K562 (cell line): Measurements from ENCODE around the gene EZH2. TPM values are rescaled to one million over a fixed set of nuclear protein-coding genes. Genes with fewer than 3 reads are reported as not detected.

Source experiments
- ATAC-seq: fragments of 200-7000 bp; cut with Tn5 transposase; 3 replicates; pipeline ENCODE4 v1.9.1; 2020; ENCODE audit warnings: moderate library complexity
- Bru-seq: library from RNA; stranded (reverse); fragments of 400-500 nt; gene quantifications from one replicate; lab custom pipeline; 2021; lab: Mats Ljungman, UMichigan
- BruChase-seq, 2 experiments: library from RNA; stranded (reverse); fragments of 400-500 nt; gene quantifications; one replicate each; lab custom pipeline; 2021; lab: Mats Ljungman, UMichigan
- BruUV-seq: library from RNA; stranded (reverse); fragments of 400-500 nt; replicated peaks from 2 replicates; lab custom pipeline; 2021; lab: Mats Ljungman, UMichigan
- CTCF ChIA-PET: fragments of 300-600 bp; formaldehyde crosslinking; extraction: SDS; loops from one replicate; lab custom pipeline; 2021; ENCODE audit warnings: low intra/inter-chr PET ratio; lab: Yijun Ruan, JAX
- POLR2A ChIA-PET: fragments of 300-600, 350-650 bp; sonication (Branson Sonifier 250); formaldehyde crosslinking; extraction: SDS; loops from one replicate; lab custom pipeline; 2021; ENCODE audit warnings: antibody characterized with exemption, inconsistent platforms; lab: Yijun Ruan, JAX
- DNase-seq, 4 experiments: peaks; one replicate each; pipeline versions ENCODE4 v3.0.0 to v3.0.0-alpha.2; 2011 to 2018; ENCODE audit warnings: low spot score in 3 of 4, mixed read lengths in 3 of 4; ENCODE audit errors: extremely low read depth in 1 of 4
- FAIRE-seq: peaks from 2 replicates; lab custom pipeline; 2011; peaks lifted over from hg19 to GRCh38; lab: Jason Lieb, UNC
- H2AFZ ChIP-seq: 2 replicates; pipeline ENCODE4 v1.6.0; 2011; ENCODE audit warnings: low read depth, low read length, control low read depth, inconsistent platforms
- H3K27ac ChIP-seq: fragments of 200-600 bp; 3 replicates; pipeline ENCODE4 v1.8.0; 2011; ENCODE audit warnings: low read depth, mild to moderate bottlenecking, control low read depth, inconsistent platforms, low read length, moderate library complexity, mixed read lengths; ENCODE audit errors: extremely low read depth
- H3K27me3 ChIP-seq, 2 experiments: fragments of 300-600 bp in 1 of 2; 2 replicates in 1 of 2; 3 replicates in 1 of 2; pipeline versions ENCODE4 v1.6.0 to v1.8.0; 2011; ENCODE audit warnings: inconsistent platforms in 2 of 2, low read length in 2 of 2, mild to moderate bottlenecking in 1 of 2, mixed read lengths in 1 of 2, moderate library complexity in 1 of 2; ENCODE audit not compliant: control insufficient read depth in 2 of 2, insufficient read depth in 2 of 2
- H3K36me3 ChIP-seq: fragments of 300-600 bp; 3 replicates; pipeline ENCODE4 v1.8.0; 2011; ENCODE audit warnings: mild to moderate bottlenecking, low read length, inconsistent platforms; ENCODE audit not compliant: control insufficient read depth, insufficient read depth
- H3K4me1 ChIP-seq, 2 experiments: fragments of 200-600 bp in 1 of 2; replicated peaks in 1 of 2; 2 replicates in 1 of 2; 3 replicates in 1 of 2; pipeline versions ENCODE4 v1.5.1 to v1.8.0; 2011; ENCODE audit warnings: inconsistent platforms in 2 of 2, low read length in 2 of 2, mild to moderate bottlenecking in 1 of 2, mixed read lengths in 1 of 2, moderate library complexity in 1 of 2; ENCODE audit not compliant: control insufficient read depth in 2 of 2, insufficient read depth in 2 of 2
- H3K4me2 ChIP-seq: 2 replicates; pipeline ENCODE4 v1.6.1; 2011; ENCODE audit warnings: low read length, control low read depth, inconsistent platforms, mixed read lengths; ENCODE audit not compliant: insufficient read depth
- H3K4me3 ChIP-seq: fragments of 200-600 bp; sonication (generic), shearing (Covaris generic); 2 replicates; pipeline ENCODE4 v1.5.1; 2016; ENCODE audit warnings: control low read depth, inconsistent platforms
- H3K79me2 ChIP-seq: fragments of 200-600 bp; 3 replicates; pipeline ENCODE4 v1.8.0; 2011; ENCODE audit warnings: low read length, inconsistent platforms; ENCODE audit not compliant: control insufficient read depth, insufficient read depth
- H3K9ac ChIP-seq, 2 experiments: 2 replicates each; pipeline versions ENCODE4 v1.6.0 to v1.6.1; 2011; ENCODE audit warnings: low read depth in 2 of 2, low read length in 2 of 2, control low read depth in 1 of 2, inconsistent platforms in 1 of 2, mild to moderate bottlenecking in 1 of 2, mixed read lengths in 1 of 2; ENCODE audit not compliant: insufficient read depth in 1 of 2
- H3K9me1 ChIP-seq: one replicate; pipeline ENCODE4 v1.6.0; 2011; ENCODE audit warnings: inconsistent platforms, mild to moderate bottlenecking, low read length, moderate library complexity; ENCODE audit not compliant: control insufficient read depth, insufficient read depth
- H3K9me3 ChIP-seq: replicated peaks from 2 replicates; pipeline ENCODE4 v1.5.1; 2011; ENCODE audit warnings: low read depth, low read length, inconsistent platforms; ENCODE audit not compliant: control insufficient read depth, insufficient read depth
- H4K20me1 ChIP-seq: replicated peaks from 2 replicates; pipeline ENCODE4 v1.6.1; 2011; ENCODE audit warnings: low read length, inconsistent platforms, mixed read lengths; ENCODE audit not compliant: control insufficient read depth, insufficient read depth
- FIP1L1 ChIP-seq: fragments of 200-400 bp; formaldehyde crosslinking; IDR thresholded peaks from 2 replicates; pipeline ENCODE4 v1.6.1; 2018; ENCODE audit warnings: mild to moderate bottlenecking, low read depth, low read length; ENCODE audit not compliant: poor library complexity, severe bottlenecking
- GABPA ChIP-seq: fragments of 200-800 bp; sonication (Bioruptor generic); conservative IDR thresholded peaks from 2 replicates; pipeline ENCODE4 v1.6.1; 2016; ENCODE audit warnings: low read depth, missing genetic modification characterization, missing compliant biosample characterization
- POLR2AphosphoS5 ChIP-seq: IDR thresholded peaks from 2 replicates; pipeline ENCODE4 v1.6.1; 2011; ENCODE audit warnings: mild to moderate bottlenecking, low read depth, low read length, moderate library complexity; ENCODE audit not compliant: control insufficient read depth, insufficient read depth
- PPARD ChIP-seq: fragments of 250-450 bp; sonication (Bioruptor Pico); IDR thresholded peaks from 2 replicates; pipeline ENCODE4 v1.8.0; 2022; ENCODE audit warnings: inconsistent platforms, mild to moderate bottlenecking, moderate library complexity
- ZNF175 ChIP-seq: fragments of 200-800 bp; sonication (Bioruptor generic); IDR thresholded peaks from 2 replicates; pipeline ENCODE4 v1.6.1; 2016; ENCODE audit warnings: low read depth, mild to moderate bottlenecking, missing genetic modification characterization, missing compliant biosample characterization
- WGBS: fragments of 100-300 bp; shearing (Covaris generic); methylation state at CpG from one replicate; pipeline ENCODE4 v1.1.6; 2016; ENCODE audit warnings: low coverage, mixed read lengths; ENCODE audit not compliant: insufficient coverage; ENCODE audit errors: missing lambda C conversion rate; 5-methylcytosine and 5-hydroxymethylcytosine counted together
- in situ Hi-C: fragments of 300-500 bp; cut with MboI; formaldehyde crosslinking; loops from 4 replicates; pipeline ENCODE4 v1.15.0; 2018; ENCODE audit warnings: inconsistent platforms, mixed read lengths
- intact Hi-C: fragments of 100-400 bp; cut with micrococcal nuclease; formaldehyde crosslinking; loops from 2 replicates; pipeline ENCODE4 v1.14.2; 2022
- long read RNA-seq, 3 experiments: library from polyadenylated mRNA in 2 of 3; library from RNA in 1 of 3; unstranded in 2 of 3; stranded (forward) in 1 of 3; transcript quantifications; one replicate each; pipeline ENCODE4 v2.0.0, GENCODE V29; 2019 to 2022
- polyA minus RNA-seq, 3 experiments: library from RNA; depleted of rRNA, polyadenylated mRNA; stranded (reverse); fragments of >200 nt; gene quantifications; 2 replicates each; pipeline ENCODE4 v1.2.3, GENCODE V29; 2011
- polyA plus RNA-seq, 8 experiments: library from polyadenylated mRNA; depleted of rRNA in 4 of 8; stranded (reverse) in 5 of 8; unstranded in 3 of 8; fragments of >200 nt; fragmentation: Nextera tagmentation in 2 of 8; fragmentation: Illumina TruSeq in 1 of 8; extraction: Ambion mirVana in 2 of 8; extraction: Trizol in 1 of 8; gene quantifications; 2 replicates each; pipeline versions ENCODE4 v1.2.1 to v1.2.3, GENCODE V29; 2011 to 2014; ENCODE audit warnings: inconsistent platforms in 1 of 8, missing spikeins in 1 of 8
- total RNA-seq, 7 experiments: library from RNA; depleted of rRNA in 6 of 7; stranded (reverse); fragments of >200 nt in 6 of 7; fragmentation: Illumina TruSeq in 2 of 7; extraction: Trizol in 2 of 7; gene quantifications; 2 replicates each; pipeline versions ENCODE4 v1.2.1 to v1.2.3, GENCODE V29; 2011 to 2021; ENCODE audit warnings: low replicate concordance in 1 of 7
- TF ChIP-seq, protein P1 (sequence below): sonication (generic); formaldehyde crosslinking; IDR thresholded peaks from 2 replicates; pipeline ENCODE4 v1.8.1; 2023; ENCODE audit warnings: missing genetic modification reagents, mild to moderate bottlenecking, borderline replicate concordance
- TF ChIP-seq, protein P2 (sequence below): fragments of 250-450 bp; sonication (Bioruptor Pico); IDR thresholded peaks from 2 replicates; pipeline ENCODE4 v1.9.0; 2021; ENCODE audit warnings: mild to moderate bottlenecking, inconsistent platforms

Gene EZH2
- 140 and 431 TPM in 2 replicates for total RNA-seq (2011; cell fraction: chromatin; rRNA removed; ENCODE audit: low replicate concordance)
- total RNA-seq (2011; cell fraction: nucleolus; rRNA removed) = 73.7 and 105 TPM in 2 replicates
- 141 and 150 TPM in 2 replicates for total RNA-seq (2011; cell fraction: nucleoplasm; rRNA removed)
- 93.8 and 109 TPM in 2 replicates for total RNA-seq (2014; rRNA removed)
- 98.6 and 116 TPM in 2 replicates for total RNA-seq (2014; rRNA removed; fragmentation: Illumina TruSeq; extraction: Trizol)
- 82.7 and 88.5 TPM in 2 replicates for total RNA-seq (2015; rRNA removed; fragmentation: Illumina TruSeq; extraction: Trizol)
- 109 and 118 TPM in 2 replicates for total RNA-seq (2021)
- polyA plus RNA-seq (2011; rRNA removed) = 172 and 175 TPM in 2 replicates
- polyA plus RNA-seq (2011; cell fraction: cytosol; rRNA removed) = 52.3 and 86.8 TPM in 2 replicates
- 308 and 479 TPM in 2 replicates for polyA plus RNA-seq (2011; cell fraction: nucleus; rRNA removed)
- 96.3 and 101 TPM in 2 replicates for polyA plus RNA-seq (2012)
- 146 and 170 TPM in 2 replicates for polyA plus RNA-seq (2014; fragmentation: Illumina TruSeq; extraction: Trizol)
- 10 to 100 TPM; 48.7 to 63.0 TPM for polyA plus RNA-seq (2014; fragmentation: Nextera tagmentation; extraction: Ambion mirVana)
- polyA plus RNA-seq (2014; rRNA removed) = 137 and 157 TPM in 2 replicates
- polyA minus RNA-seq (2011; rRNA and poly(A)+ RNA removed) = 123 and 134 TPM in 2 replicates
- 54.2 and 59.2 TPM in 2 replicates for polyA minus RNA-seq (2011; cell fraction: cytosol; rRNA and poly(A)+ RNA removed)
- 83.7 and 175 TPM in 2 replicates for polyA minus RNA-seq (2011; cell fraction: nucleus; rRNA and poly(A)+ RNA removed)
- percentile 97 among the genes with signal in this experiment for Bru-seq, nascent RNA
- percentile 99 among the genes with signal in this experiment for BruChase-seq, experiment 1, labeled RNA remaining after a 2-hour chase
- BruChase-seq, experiment 2, labeled RNA remaining after a 6-hour chase = percentile 99 among the genes with signal in this experiment
- long read RNA-seq, experiment 1, transcript EZH2-202 (19 exons, 2,477 nt) = minor isoform, 29 of 637 reads
- long read RNA-seq, experiment 1, transcript EZH2-208 (20 exons, 2,466 nt) = minor isoform, 48 of 637 reads
- long read RNA-seq, experiment 1, transcript EZH2-203 (20 exons, 2,591 nt) = major isoform, 100 of 637 reads
- long read RNA-seq, experiment 1, partial matches to known transcripts = 108 of 637 reads
- long read RNA-seq, experiment 1, other reads (novel, unspliced or antisense) = 343 of 637 reads
- long read RNA-seq, experiment 2, transcript EZH2-208 (20 exons, 2,466 nt) = minor isoform, 8 of 131 reads
- long read RNA-seq, experiment 2, transcript EZH2-203 (20 exons, 2,591 nt) = major isoform, 23 of 131 reads
- long read RNA-seq, experiment 2, partial matches to known transcripts = 50 of 131 reads
- long read RNA-seq, experiment 2, other reads (novel, unspliced or antisense) = 46 of 131 reads
- long read RNA-seq, experiment 3, transcript EZH2-203 (20 exons, 2,591 nt) = major isoform, 22 of 79 reads
- long read RNA-seq, experiment 3, transcript EZH2-210 (10 exons, 1,876 nt) = minor isoform, 7 of 79 reads
- long read RNA-seq, experiment 3, transcript EZH2-208 (20 exons, 2,466 nt) = minor isoform, 5 of 79 reads
- long read RNA-seq, experiment 3, partial matches to known transcripts = 23 of 79 reads
- long read RNA-seq, experiment 3, other reads (novel, unspliced or antisense) = 21 of 79 reads

DNA sequence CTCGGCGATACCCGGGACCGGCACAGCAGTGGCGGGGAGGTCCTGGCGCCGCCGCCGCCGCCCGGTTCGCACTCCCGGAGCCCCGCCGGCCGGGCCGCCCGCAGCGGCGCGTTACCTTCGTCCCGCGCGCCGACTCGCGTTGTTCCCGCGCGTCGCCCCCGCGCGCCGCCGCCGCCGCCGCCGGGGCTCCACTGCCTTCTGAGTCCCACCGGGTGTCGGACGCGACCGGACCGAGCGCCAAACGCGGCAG is at the start of gene EZH2:
TSS of gene EZH2 (minus strand) at position 243 of the 250 bp plus-strand sequence. CDS start 36,993 bp downstream, outside the sequence.
- no peak; the same call in 2 of the 3 replicates for ATAC-seq
- intact Hi-C loops = loop anchor here (1.0 to 5.0 kb wide), 3 partner anchors 57 to 185 kb away; partner anchors contain the start of gene CUL1
- peaks cover 62% of the 10 kb centered on the region for H3K79me2 ChIP-seq
- 0 out of 2 replicates have a peak, but pooled peaks have one; percentile 8 for TF ChIP-seq GABPA (tag)
- TF ChIP-seq, protein P1, sequence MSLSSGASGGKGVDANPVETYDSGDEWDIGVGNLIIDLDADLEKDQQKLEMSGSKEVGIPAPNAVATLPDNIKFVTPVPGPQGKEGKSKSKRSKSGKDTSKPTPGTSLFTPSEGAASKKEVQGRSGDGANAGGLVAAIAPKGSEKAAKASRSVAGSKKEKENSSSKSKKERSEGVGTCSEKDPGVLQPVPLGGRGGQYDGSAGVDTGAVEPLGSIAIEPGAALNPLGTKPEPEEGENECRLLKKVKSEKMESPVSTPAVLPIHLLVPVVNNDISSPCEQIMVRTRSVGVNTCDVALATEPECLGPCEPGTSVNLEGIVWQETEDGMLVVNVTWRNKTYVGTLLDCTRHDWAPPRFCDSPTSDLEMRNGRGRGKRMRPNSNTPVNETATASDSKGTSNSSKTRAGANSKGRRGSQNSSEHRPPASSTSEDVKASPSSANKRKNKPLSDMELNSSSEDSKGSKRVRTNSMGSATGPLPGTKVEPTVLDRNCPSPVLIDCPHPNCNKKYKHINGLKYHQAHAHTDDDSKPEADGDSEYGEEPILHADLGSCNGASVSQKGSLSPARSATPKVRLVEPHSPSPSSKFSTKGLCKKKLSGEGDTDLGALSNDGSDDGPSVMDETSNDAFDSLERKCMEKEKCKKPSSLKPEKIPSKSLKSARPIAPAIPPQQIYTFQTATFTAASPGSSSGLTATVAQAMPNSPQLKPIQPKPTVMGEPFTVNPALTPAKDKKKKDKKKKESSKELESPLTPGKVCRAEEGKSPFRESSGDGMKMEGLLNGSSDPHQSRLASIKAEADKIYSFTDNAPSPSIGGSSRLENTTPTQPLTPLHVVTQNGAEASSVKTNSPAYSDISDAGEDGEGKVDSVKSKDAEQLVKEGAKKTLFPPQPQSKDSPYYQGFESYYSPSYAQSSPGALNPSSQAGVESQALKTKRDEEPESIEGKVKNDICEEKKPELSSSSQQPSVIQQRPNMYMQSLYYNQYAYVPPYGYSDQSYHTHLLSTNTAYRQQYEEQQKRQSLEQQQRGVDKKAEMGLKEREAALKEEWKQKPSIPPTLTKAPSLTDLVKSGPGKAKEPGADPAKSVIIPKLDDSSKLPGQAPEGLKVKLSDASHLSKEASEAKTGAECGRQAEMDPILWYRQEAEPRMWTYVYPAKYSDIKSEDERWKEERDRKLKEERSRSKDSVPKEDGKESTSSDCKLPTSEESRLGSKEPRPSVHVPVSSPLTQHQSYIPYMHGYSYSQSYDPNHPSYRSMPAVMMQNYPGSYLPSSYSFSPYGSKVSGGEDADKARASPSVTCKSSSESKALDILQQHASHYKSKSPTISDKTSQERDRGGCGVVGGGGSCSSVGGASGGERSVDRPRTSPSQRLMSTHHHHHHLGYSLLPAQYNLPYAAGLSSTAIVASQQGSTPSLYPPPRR (CRISPR knock-in tag) = peak; percentile 17; the same call in 1 of the 2 replicates
- TF ChIP-seq FIP1L1 = peak; percentile 70
- TF ChIP-seq, protein P2, sequence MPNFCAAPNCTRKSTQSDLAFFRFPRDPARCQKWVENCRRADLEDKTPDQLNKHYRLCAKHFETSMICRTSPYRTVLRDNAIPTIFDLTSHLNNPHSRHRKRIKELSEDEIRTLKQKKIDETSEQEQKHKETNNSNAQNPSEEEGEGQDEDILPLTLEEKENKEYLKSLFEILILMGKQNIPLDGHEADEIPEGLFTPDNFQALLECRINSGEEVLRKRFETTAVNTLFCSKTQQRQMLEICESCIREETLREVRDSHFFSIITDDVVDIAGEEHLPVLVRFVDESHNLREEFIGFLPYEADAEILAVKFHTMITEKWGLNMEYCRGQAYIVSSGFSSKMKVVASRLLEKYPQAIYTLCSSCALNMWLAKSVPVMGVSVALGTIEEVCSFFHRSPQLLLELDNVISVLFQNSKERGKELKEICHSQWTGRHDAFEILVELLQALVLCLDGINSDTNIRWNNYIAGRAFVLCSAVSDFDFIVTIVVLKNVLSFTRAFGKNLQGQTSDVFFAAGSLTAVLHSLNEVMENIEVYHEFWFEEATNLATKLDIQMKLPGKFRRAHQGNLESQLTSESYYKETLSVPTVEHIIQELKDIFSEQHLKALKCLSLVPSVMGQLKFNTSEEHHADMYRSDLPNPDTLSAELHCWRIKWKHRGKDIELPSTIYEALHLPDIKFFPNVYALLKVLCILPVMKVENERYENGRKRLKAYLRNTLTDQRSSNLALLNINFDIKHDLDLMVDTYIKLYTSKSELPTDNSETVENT (CRISPR knock-in tag) = no peak; the same call in 1 of the 2 replicates
- TF ChIP-seq ZNF175 (CRISPR knock-in tag) = no peak
- TF ChIP-seq POLR2AphosphoS5 = peak; percentile 83; the same call in 1 of the 2 replicates
- TF ChIP-seq PPARD = no peak

More for the DNA sequence above, at the start of gene EZH2:
- WGBS = under 1% methylated on average over 45 of the region's 50 CpGs
- Histone ChIP-seq H3K9me3 (no peaks in the 10 kb centered on the region), H3K27ac (peak within 1 kb of the TSS; percentile 98), H2AFZ (peak within 1 kb of the TSS; percentile 90), H3K27me3 (no peaks in the 10 kb centered on the region), H3K9ac (peak within 1 kb of the TSS; percentile 97 to 99), H3K4me2 (peak within 1 kb of the TSS; percentile 92), H3K4me1 (peaks cover 9 to 23% of the 10 kb centered on the region in 2 experiments; a peak in 4 of 5 replicates), H4K20me1 (peaks cover 23% of the 10 kb centered on the region), H3K4me3 (peak within 1 kb of the TSS; percentile 96), H3K36me3 (peaks cover 15% of the 10 kb centered on the region; the same call in 2 of the 3 replicates), H3K9me1 (no peaks in the 10 kb centered on the region)
- no TSS peak for BruUV-seq
- ChIA-PET POLR2A (interaction anchor here (1.1 to 4.6 kb wide), 7 partner anchors 9 to 182 kb away, joined by 3 to 37 read pairs (median 6); no protein-coding TSS in a partner anchor), CTCF (interaction anchor here (0.7 to 0.8 kb wide), 2 partner anchors 265 to 357 kb away, joined by 3 to 4 read pairs; no protein-coding TSS in a partner anchor)
- FAIRE-seq (no peak), DNase-seq (no peak)
- in situ Hi-C loops = no loop called here
